ENCODE data around the gene TOR1B.

The TOR1B gene

DNA sequence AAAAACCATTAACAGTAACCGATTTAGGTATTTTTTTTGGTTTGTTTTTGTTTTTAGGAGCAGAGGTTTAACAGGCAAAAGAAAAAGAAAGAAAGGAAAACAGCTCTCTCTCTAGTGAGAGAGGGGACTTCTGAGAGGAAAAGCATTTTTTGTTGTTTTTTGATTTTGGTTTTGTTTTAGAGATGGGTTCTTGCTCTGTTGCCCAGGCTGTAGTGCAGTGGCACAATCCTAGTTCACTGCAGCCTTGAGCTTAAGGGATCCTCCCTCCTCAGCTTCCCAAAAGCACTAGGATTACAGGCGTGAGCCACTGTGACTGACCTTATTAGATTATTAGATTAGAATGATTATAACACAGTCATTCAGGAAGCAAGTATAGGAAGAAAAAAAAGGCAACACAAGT, 42.4 kb downstream of the TOR1B start:
- TF ChIP-seq, protein P1, sequence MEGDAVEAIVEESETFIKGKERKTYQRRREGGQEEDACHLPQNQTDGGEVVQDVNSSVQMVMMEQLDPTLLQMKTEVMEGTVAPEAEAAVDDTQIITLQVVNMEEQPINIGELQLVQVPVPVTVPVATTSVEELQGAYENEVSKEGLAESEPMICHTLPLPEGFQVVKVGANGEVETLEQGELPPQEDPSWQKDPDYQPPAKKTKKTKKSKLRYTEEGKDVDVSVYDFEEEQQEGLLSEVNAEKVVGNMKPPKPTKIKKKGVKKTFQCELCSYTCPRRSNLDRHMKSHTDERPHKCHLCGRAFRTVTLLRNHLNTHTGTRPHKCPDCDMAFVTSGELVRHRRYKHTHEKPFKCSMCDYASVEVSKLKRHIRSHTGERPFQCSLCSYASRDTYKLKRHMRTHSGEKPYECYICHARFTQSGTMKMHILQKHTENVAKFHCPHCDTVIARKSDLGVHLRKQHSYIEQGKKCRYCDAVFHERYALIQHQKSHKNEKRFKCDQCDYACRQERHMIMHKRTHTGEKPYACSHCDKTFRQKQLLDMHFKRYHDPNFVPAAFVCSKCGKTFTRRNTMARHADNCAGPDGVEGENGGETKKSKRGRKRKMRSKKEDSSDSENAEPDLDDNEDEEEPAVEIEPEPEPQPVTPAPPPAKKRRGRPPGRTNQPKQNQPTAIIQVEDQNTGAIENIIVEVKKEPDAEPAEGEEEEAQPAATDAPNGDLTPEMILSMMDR (IDR thresholded peaks at IDR 0.05; ENCODE audit: low read depth, low read length, missing control alignments): no peak
- no peak for DNase-seq (ENCODE audit: low read depth)

DNA sequence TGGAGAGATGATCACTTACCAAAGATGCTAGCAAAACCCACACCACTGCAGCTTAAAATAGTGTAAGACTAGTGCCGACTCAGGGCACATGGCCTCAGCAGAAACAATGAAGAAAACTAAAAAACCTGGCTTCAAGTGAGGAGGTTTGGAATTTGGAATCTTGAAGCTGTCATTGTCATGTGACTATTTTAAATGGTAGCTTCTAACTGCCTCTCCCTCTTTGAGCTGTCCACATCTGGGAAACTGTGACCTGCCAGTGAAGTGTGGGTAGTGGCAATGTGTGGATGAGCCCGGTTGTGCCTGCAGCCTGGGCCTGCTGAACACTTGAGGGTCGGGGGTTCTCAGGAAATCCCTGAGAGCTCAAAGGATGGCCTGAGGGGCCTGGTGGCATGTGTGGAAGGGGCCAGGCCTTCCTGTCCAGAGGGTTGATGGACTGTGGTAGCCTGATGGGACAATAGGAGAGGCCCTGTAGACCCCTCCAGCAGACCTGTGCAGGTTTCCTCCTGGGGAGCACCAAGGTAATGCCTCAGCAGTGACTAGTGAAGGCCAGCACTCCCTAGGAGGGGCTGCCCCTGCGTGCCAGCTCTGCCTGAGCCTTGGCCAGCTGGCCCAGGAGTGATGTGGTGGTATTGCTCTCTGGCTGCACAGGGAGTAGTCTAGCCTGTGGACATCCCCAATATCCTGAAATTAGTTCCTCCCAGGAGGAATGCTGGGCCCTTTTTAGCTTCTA, 45.9 kb downstream of the TOR1B start:
- no peak overlapping the region for H3K4me3 ChIP-seq (ENCODE audit: low read depth, low read length)
- TF ChIP-seq, protein P1 (IDR thresholded peaks at IDR 0.05; ENCODE audit: low read depth, low read length, missing control alignments): no peak
- no peak for DNase-seq (ENCODE audit: low read depth)

More for the DNA sequence above, 42.4 kb downstream of the TOR1B start:
- no peak overlapping the region for H3K4me3 ChIP-seq (ENCODE audit: low read depth, low read length)

DNA sequence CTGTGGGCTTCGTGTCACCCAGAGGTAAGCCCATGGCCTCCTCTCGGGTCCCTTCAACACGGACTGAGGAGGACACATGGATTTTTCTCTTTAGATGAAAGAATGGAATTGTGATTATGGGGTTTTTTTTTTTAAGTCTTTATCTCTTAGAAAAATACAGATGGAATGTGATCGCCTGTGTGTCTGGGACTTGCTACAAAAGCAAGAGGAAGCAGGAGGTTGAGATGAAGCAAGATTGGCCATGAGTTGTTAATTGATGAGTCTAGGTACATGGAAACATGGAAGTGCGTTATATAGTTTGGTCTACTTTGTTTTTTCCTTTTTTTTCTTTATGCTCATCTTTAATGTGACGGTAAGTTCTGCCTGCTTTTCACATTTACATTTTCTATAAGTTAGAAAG, 46.9 kb downstream of the TOR1B start:
- no peak overlapping the region for H3K4me3 ChIP-seq (ENCODE audit: low read depth, low read length)
- TF ChIP-seq, protein P1 (IDR thresholded peaks at IDR 0.05; ENCODE audit: low read depth, low read length, missing control alignments): no peak
- DNase-seq (ENCODE audit: low read depth): no peak

DNA sequence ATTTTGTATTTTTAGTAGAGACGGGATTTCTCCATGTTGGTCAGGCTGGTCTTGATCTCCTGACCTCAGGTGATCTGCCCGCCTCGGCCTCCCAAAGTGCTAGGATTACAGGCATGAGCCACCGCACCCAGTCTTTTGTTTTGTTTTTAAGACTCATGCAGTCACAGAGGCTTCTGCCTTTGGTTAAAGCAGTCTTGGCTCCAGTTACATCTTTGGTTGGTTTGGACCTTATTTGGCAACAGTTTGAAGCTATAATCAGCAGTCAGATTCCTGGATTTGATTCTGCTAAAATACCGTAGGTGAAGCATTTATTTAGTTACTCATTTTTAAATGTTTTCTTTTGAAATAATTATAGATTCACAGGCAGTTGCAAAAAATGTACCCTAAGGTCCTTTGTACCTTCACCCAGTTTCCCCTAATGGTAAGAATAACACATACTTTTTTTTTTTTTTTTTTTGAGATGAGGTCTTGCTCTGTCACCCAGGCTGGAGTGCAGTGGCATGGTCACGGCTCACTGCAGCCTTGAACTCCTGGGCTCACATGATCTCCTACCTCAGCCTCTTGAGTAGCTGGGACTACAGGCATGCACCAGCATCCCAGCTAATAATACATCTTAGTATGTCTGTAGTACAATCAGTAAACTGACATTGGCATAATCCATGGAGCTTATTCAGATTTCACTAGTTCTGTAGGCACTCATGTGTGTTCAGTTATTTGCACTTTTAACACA, 48.0 kb downstream of the TOR1B start:
- DNase-seq (ENCODE audit: low read depth): no peak
- H3K4me3 ChIP-seq (ENCODE audit: low read depth, low read length): no peak overlapping the region
- TF ChIP-seq, protein P1 (IDR thresholded peaks at IDR 0.05; ENCODE audit: low read depth, low read length, missing control alignments): no peak

DNA sequence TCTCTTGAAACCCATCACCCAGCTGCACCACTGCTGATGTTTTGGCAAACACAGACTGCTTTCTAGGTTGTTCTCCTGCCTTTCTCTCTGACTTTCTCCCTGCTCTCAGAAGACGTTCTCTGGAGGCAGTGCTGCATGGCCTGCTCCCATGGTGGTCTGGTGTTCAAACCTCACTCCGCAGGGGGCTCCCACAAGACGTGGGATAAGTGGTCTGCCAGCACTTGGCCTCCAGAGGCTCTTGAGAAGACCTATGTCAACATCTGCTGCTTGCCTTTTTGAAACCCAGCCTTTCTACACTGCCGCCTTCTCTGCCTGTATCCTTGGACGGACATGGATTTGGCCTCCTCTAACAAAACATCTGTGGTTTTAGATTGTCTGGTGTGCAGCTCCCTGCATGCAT, 48.8 kb downstream of the TOR1B start:
- TF ChIP-seq, protein P1 (IDR thresholded peaks at IDR 0.05; ENCODE audit: low read depth, low read length, missing control alignments): no peak
- DNase-seq (ENCODE audit: low read depth): no peak
- no peak overlapping the region for H3K4me3 ChIP-seq (ENCODE audit: low read depth, low read length)

DNA sequence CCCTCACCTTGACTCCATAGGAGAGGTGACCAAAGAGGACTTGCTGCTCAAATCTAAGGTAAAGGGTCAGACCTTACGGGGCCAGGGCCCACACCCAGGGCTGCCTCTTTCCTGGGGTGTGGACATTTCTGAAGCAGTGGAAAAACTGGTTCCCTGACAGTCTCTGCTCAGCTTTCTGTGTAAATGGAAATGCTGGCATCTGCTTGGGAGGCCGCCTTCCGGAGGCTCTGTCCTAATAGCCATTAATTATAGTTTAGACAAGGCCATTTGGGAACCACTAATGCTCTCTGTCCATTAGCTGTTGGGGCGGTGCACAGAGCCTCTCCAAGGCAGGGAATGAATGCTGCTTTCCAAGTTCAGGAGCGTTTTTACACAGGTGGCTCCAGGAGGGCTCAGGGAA, 49.6 kb downstream of the TOR1B start:
- TF ChIP-seq, protein P1 (IDR thresholded peaks at IDR 0.05; ENCODE audit: low read depth, low read length, missing control alignments): no peak
- no peak overlapping the region for H3K4me3 ChIP-seq (ENCODE audit: low read depth, low read length)
- no peak for DNase-seq (ENCODE audit: low read depth)
